Right lobe of liver (tissue), 4 donors: Measurements from ENCODE around the gene SHQ1.

ENCODE experiments used
- CTCF ChIP-seq, 4 donors: fragments of 200-600 bp in 3 of 4; fragments of 450-650 bp in 1 of 4; IDR thresholded peaks; one replicate each; pipeline versions ENCODE4 v1.5.1 to v1.8.0; 2016 to 2022; ENCODE audit warnings: antibody characterized with exemption in 4 of 4, mild to moderate bottlenecking in 2 of 4
- POLR2A ChIP-seq: fragments of 450-650 bp; IDR thresholded peaks from one replicate; pipeline ENCODE4 v1.6.1; 2017; ENCODE audit warnings: antibody characterized with exemption, mild to moderate bottlenecking
- donor health status: DM: no; HTN: no; CAD: no.
- donor health status: DM: no; HTN: no; CAD: no.
- donor health status: DM: no; HTN: yes; CAD: no.

- TF ChIP-seq CTCF (IDR thresholded peaks at IDR 0.05) (no peak), POLR2A (no peak)
Measured at GRCh38 chr3:72887343-72887704, 39.1 kb upstream of the SHQ1 start.
